ENCODE data around the gene VSTM2A.
"Not testable (repeated sequence)": the region's sequence is repeated elsewhere in the genome, so short reads cannot be mapped to it uniquely, and the experiment has no call there.

The VSTM2A gene

GRCh38 chr7:54541669-54542625 is at the start of gene VSTM2A:
TSS of gene VSTM2A (plus strand) at chr7:54542375. CDS start at chr7:54542731, 356 bp downstream.
- DNase-seq (ENCODE audit: low read depth in 2 of 2, low spot score in 1 of 2): no peak

GRCh38 chr7:54504531-54504930 is 37.6 kb upstream of the VSTM2A start:
- not testable (repeated sequence) for DNase-seq (ENCODE audit: low read depth in 2 of 2, low spot score in 1 of 2)

- DNase-seq (ENCODE audit: low read depth in 2 of 2, low spot score in 1 of 2): no peak
Measured at GRCh38 chr7:54529568-54529967, 12.6 kb upstream of the VSTM2A start.

- DNase-seq (ENCODE audit: low read depth in 2 of 2, low spot score in 1 of 2): no peak
Measured at GRCh38 chr7:54538122-54538521, 4.1 kb upstream of the VSTM2A start.

- no peak for DNase-seq (ENCODE audit: low read depth in 2 of 2, low spot score in 1 of 2)
Measured at GRCh38 chr7:54543051-54543488, 895 bp downstream of the VSTM2A start.

- no peak for DNase-seq (ENCODE audit: low read depth in 2 of 2, low spot score in 1 of 2)
Measured at GRCh38 chr7:54544149-54544526, 2.0 kb downstream of the VSTM2A start.

GRCh38 chr7:54544527-54545240 is 2.5 kb downstream of the VSTM2A start:
- no peak for DNase-seq (ENCODE audit: low read depth in 2 of 2, low spot score in 1 of 2)

GRCh38 chr7:54545241-54545563 is 3.0 kb downstream of the VSTM2A start:
- DNase-seq (ENCODE audit: low read depth in 2 of 2, low spot score in 1 of 2): no peak

GRCh38 chr7:54546081-54546985 is 4.2 kb downstream of the VSTM2A start:
- no peak for DNase-seq (ENCODE audit: low read depth in 2 of 2, low spot score in 1 of 2)

GRCh38 chr7:54546986-54547314 is 4.8 kb downstream of the VSTM2A start:
- DNase-seq (ENCODE audit: low read depth in 2 of 2, low spot score in 1 of 2): no peak

- DNase-seq (ENCODE audit: low read depth in 2 of 2, low spot score in 1 of 2): no peak
Measured at GRCh38 chr7:54550471-54550870, 8.3 kb downstream of the VSTM2A start.

- no peak for DNase-seq (ENCODE audit: low read depth in 2 of 2, low spot score in 1 of 2)
Measured at GRCh38 chr7:54556121-54556520, 13.9 kb downstream of the VSTM2A start.

GRCh38 chr7:54559401-54559800 is 17.2 kb downstream of the VSTM2A start:
- no peak for DNase-seq (ENCODE audit: low read depth in 2 of 2, low spot score in 1 of 2)

GRCh38 chr7:54560198-54560597 is 18.0 kb downstream of the VSTM2A start:
- DNase-seq (ENCODE audit: low read depth in 2 of 2, low spot score in 1 of 2): no peak

GRCh38 chr7:54560723-54561122 is 18.5 kb downstream of the VSTM2A start:
- no peak for DNase-seq (ENCODE audit: low read depth in 2 of 2, low spot score in 1 of 2)

- DNase-seq (ENCODE audit: low read depth in 2 of 2, low spot score in 1 of 2): no peak
Measured at GRCh38 chr7:54563329-54563916, 21.2 kb downstream of the VSTM2A start.

- no peak for DNase-seq (ENCODE audit: low read depth in 2 of 2, low spot score in 1 of 2)
Measured at GRCh38 chr7:54565432-54565831, 23.3 kb downstream of the VSTM2A start.

GRCh38 chr7:54581511-54581910 is 39.3 kb downstream of the VSTM2A start:
- no peak for DNase-seq (ENCODE audit: low read depth in 2 of 2, low spot score in 1 of 2)

- no peak for DNase-seq (ENCODE audit: low read depth in 2 of 2, low spot score in 1 of 2)
Measured at GRCh38 chr7:54591404-54592386, 49.5 kb downstream of the VSTM2A start.

GRCh38 chr7:54596747-54597146 is 54.6 kb downstream of the VSTM2A start:
- DNase-seq (ENCODE audit: low read depth in 2 of 2, low spot score in 1 of 2): no peak
